Liver (tissue), 9 donors: Measurements from ENCODE around the gene NCS1. TPM values are rescaled to one million over a fixed set of nuclear protein-coding genes. Genes with fewer than 3 reads are reported as not detected.

Experiments used
- DNase-seq: peaks from one replicate; pipeline ENCODE4 v3.0.0-alpha.2; 2017; ENCODE audit warnings: low spot score
- H3K27ac ChIP-seq, 2 donors: one replicate each; pipeline ENCODE4 v1.7.0; 2013; ENCODE audit warnings: inconsistent platforms in 2 of 2, low read length in 2 of 2, control low read depth in 1 of 2, low read depth in 1 of 2, mild to moderate bottlenecking in 1 of 2
- H3K27me3 ChIP-seq, 4 donors: one replicate each; pipeline versions ENCODE4 v1.6.1 to v1.7.0; 2013; ENCODE audit warnings: low read length in 3 of 4, inconsistent platforms in 1 of 4, mild to moderate bottlenecking in 1 of 4, moderate library complexity in 1 of 4; ENCODE audit not compliant: control insufficient read depth in 4 of 4, insufficient read depth in 4 of 4
- H3K36me3 ChIP-seq, 4 donors: one replicate each; pipeline versions ENCODE4 v1.6.1 to v1.7.0; 2013; ENCODE audit warnings: low read length in 3 of 4, mild to moderate bottlenecking in 3 of 4, low read depth in 1 of 4, moderate library complexity in 1 of 4; ENCODE audit not compliant: control insufficient read depth in 4 of 4, insufficient read depth in 3 of 4
- H3K4me1 ChIP-seq, 4 donors: one replicate each; pipeline versions ENCODE4 v1.6.1 to v1.7.0; 2013; ENCODE audit warnings: low read length in 3 of 4, mild to moderate bottlenecking in 3 of 4, moderate library complexity in 1 of 4; ENCODE audit not compliant: control insufficient read depth in 4 of 4, insufficient read depth in 4 of 4
- H3K4me3 ChIP-seq, 3 donors: one replicate each; pipeline versions ENCODE4 v1.6.1 to v1.7.0; 2013; ENCODE audit warnings: low read length in 3 of 3, control low read depth in 1 of 3, low read depth in 1 of 3, mild to moderate bottlenecking in 1 of 3
- H3K9ac ChIP-seq, 2 donors: one replicate each; pipeline ENCODE4 v1.7.0; 2013; ENCODE audit warnings: low read length in 2 of 2, mild to moderate bottlenecking in 2 of 2, moderate library complexity in 2 of 2, control low read depth in 1 of 2, low read depth in 1 of 2
- H3K9me3 ChIP-seq, 4 donors: one replicate each; pipeline versions ENCODE4 v1.6.1 to v1.7.0; 2013; ENCODE audit warnings: low read length in 3 of 4; ENCODE audit not compliant: control insufficient read depth in 4 of 4
- ATF3 ChIP-seq: IDR thresholded peaks from 2 replicates; pipeline ENCODE4 v1.6.1; 2016; ENCODE audit warnings: antibody characterized with exemption
- CTCF ChIP-seq: fragments of 150-350 bp; IDR thresholded peaks from 2 replicates; pipeline ENCODE4 v1.5.1; 2017; ENCODE audit warnings: improper control_type of control experiment, low read depth, low read length; ENCODE audit not compliant: missing input control
- EGR1 ChIP-seq, 2 donors: IDR thresholded peaks; 2 replicates each; pipeline ENCODE4 v1.6.1; 2016 to 2018; ENCODE audit warnings: antibody characterized with exemption in 2 of 2, low read depth in 2 of 2
- FOXA1 ChIP-seq: IDR thresholded peaks from 2 replicates; pipeline ENCODE4 v1.6.1; 2016; ENCODE audit warnings: antibody characterized with exemption
- FOXA2 ChIP-seq: IDR thresholded peaks from 2 replicates; pipeline ENCODE4 v1.6.1; 2016; ENCODE audit warnings: antibody characterized with exemption
- GABPA ChIP-seq, 2 donors: IDR thresholded peaks in 1 of 2; conservative IDR thresholded peaks in 1 of 2; 2 replicates each; pipeline ENCODE4 v1.6.1; 2016; ENCODE audit warnings: antibody characterized with exemption in 2 of 2, mild to moderate bottlenecking in 1 of 2, moderate library complexity in 1 of 2
- HNF4A ChIP-seq, 2 donors: conservative IDR thresholded peaks; 2 replicates each; pipeline ENCODE4 v1.6.1; 2016; ENCODE audit warnings: antibody characterized with exemption in 2 of 2, mild to moderate bottlenecking in 2 of 2
- HNF4G ChIP-seq: IDR thresholded peaks from 2 replicates; pipeline ENCODE4 v1.6.1; 2016; ENCODE audit warnings: antibody characterized with exemption
- MAX ChIP-seq: IDR thresholded peaks from 2 replicates; pipeline ENCODE4 v1.6.1; 2016; ENCODE audit warnings: antibody characterized with exemption
- NR2F2 ChIP-seq: IDR thresholded peaks from 2 replicates; pipeline ENCODE4 v1.6.1; 2016; ENCODE audit warnings: antibody characterized with exemption
- RAD21 ChIP-seq, 2 donors: IDR thresholded peaks; 2 replicates each; pipeline ENCODE4 v1.6.1; 2016; ENCODE audit warnings: antibody characterized with exemption in 2 of 2, mild to moderate bottlenecking in 2 of 2
- REST ChIP-seq: IDR thresholded peaks from 2 replicates; pipeline ENCODE4 v1.6.1; 2016; ENCODE audit warnings: antibody characterized with exemption, mild to moderate bottlenecking
- RXRA ChIP-seq, 2 donors: IDR thresholded peaks; 2 replicates each; pipeline ENCODE4 v1.6.1; 2017 to 2018; ENCODE audit warnings: antibody characterized with exemption in 2 of 2, mild to moderate bottlenecking in 1 of 2
- SP1 ChIP-seq: IDR thresholded peaks from 2 replicates; pipeline ENCODE4 v1.6.1; 2018; ENCODE audit warnings: antibody characterized with exemption, mild to moderate bottlenecking
- TAF1 ChIP-seq: conservative IDR thresholded peaks from 2 replicates; pipeline ENCODE4 v1.6.1; 2016; ENCODE audit warnings: antibody characterized with exemption, mild to moderate bottlenecking
- YY1 ChIP-seq: IDR thresholded peaks from 2 replicates; pipeline ENCODE4 v1.6.1; 2016; ENCODE audit warnings: antibody characterized with exemption, mild to moderate bottlenecking
- ZBTB33 ChIP-seq: IDR thresholded peaks from 2 replicates; pipeline ENCODE4 v1.6.1; 2016; ENCODE audit warnings: antibody characterized with exemption
- WGBS: extraction: QIAGEN DNeasy Blood & Tissue Kit; methylation state at CpG from one replicate; pipeline ENCODE4 v1.1.7; 2013; 5-methylcytosine and 5-hydroxymethylcytosine counted together
- polyA plus RNA-seq, 2 donors: library from polyadenylated mRNA; stranded (reverse) in 1 of 2; unstranded in 1 of 2; fragments of 200-250 nt in 1 of 2; fragments of >200 nt in 1 of 2; fragmentation: Nextera tagmentation in 1 of 2; extraction: Ambion mirVana in 1 of 2; gene quantifications; one replicate each; pipeline versions ENCODE4 v1.2.1 to v1.2.3, GENCODE V29; 2013 to 2015
- total RNA-seq, 2 donors: library from RNA; depleted of rRNA; stranded (reverse); fragments of >200 nt; gene quantifications; one replicate each; pipeline ENCODE4 v1.2.3, GENCODE V29; 2014
- donor health status: healthy.
- donor health status: healthy.
- donor health status: healthy.
- donor health status: healthy.
- donor health status: healthy.

NCS1 gene
- total and polyA plus RNA-seq, 4 donors: 0.35 to 2.5 (median 1.2) TPM

- WGBS: 81% methylated on average over 12 of the region's 12 CpGs
Measured at GRCh38 chr9:130142056-130142455, 30.1 kb upstream of the NCS1 start.

More at GRCh38 chr9:130142056-130142455, 30.1 kb upstream of the NCS1 start:
- TF ChIP-seq MAX (no peak), HNF4A (conservative IDR thresholded peaks at IDR 0.05) (no peak), REST (no peak), RXRA (IDR thresholded peaks at IDR 0.05) (no peak), SP1 (no peak), FOXA2 (no peak), GABPA (IDR thresholded peaks at IDR 0.05 in 1 of 2, conservative IDR thresholded peaks at IDR 0.05 in 1 of 2) (no peak), YY1 (no peak), TAF1 (no peak), FOXA1 (no peak), EGR1 (IDR thresholded peaks at IDR 0.05; ENCODE audit: low read depth in 2 of 2) (no peak), RAD21 (IDR thresholded peaks at IDR 0.05) (no peak), NR2F2 (no peak), CTCF (no peak), HNF4G (no peak), ZBTB33 (no peak), ATF3 (no peak)
- Histone ChIP-seq H3K4me3 (no peak overlapping the region), H3K4me1 (peaks cover 2 to 11% (median 8%) of the 10 kb centered on the region in 4 donors), H3K9ac (no peak overlapping the region), H3K36me3 (no peaks in the 10 kb centered on the region), H3K27ac (no peak overlapping the region), H3K9me3 (no peaks in the 10 kb centered on the region), H3K27me3 (no peaks in the 10 kb centered on the region)
- DNase-seq: no peak
